Gastrocnemius medialis (tissue), 4 donors: Measurements from ENCODE around the gene SELENOO.

Experiments
- POLR2A ChIP-seq, 2 donors: fragments of 450-650 bp; IDR thresholded peaks; one replicate each; pipeline ENCODE4 v1.6.1; 2017; ENCODE audit warnings: antibody characterized with exemption in 2 of 2, mild to moderate bottlenecking in 2 of 2, moderate library complexity in 2 of 2
- TF ChIP-seq, protein P1 (sequence below), 5 experiments: fragments of 450-650 bp in 3 of 5; fragments of 200-600 bp in 2 of 5; sonication (generic) in 2 of 5; IDR thresholded peaks in 4 of 5; conservative IDR thresholded peaks in 1 of 5; 1 replicate in 4 of 5; 2 replicates in 1 of 5; pipeline ENCODE4 v1.5.1; 2016 to 2019; ENCODE audit warnings: antibody characterized with exemption in 5 of 5, mild to moderate bottlenecking in 3 of 5, moderate library complexity in 3 of 5

GRCh38 chr22:50157709-50158375 lies 43.0 kb upstream of the SELENOO start:
- TF ChIP-seq, protein P1, sequence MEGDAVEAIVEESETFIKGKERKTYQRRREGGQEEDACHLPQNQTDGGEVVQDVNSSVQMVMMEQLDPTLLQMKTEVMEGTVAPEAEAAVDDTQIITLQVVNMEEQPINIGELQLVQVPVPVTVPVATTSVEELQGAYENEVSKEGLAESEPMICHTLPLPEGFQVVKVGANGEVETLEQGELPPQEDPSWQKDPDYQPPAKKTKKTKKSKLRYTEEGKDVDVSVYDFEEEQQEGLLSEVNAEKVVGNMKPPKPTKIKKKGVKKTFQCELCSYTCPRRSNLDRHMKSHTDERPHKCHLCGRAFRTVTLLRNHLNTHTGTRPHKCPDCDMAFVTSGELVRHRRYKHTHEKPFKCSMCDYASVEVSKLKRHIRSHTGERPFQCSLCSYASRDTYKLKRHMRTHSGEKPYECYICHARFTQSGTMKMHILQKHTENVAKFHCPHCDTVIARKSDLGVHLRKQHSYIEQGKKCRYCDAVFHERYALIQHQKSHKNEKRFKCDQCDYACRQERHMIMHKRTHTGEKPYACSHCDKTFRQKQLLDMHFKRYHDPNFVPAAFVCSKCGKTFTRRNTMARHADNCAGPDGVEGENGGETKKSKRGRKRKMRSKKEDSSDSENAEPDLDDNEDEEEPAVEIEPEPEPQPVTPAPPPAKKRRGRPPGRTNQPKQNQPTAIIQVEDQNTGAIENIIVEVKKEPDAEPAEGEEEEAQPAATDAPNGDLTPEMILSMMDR (IDR thresholded peaks at IDR 0.05 in 4 of 5, conservative IDR thresholded peaks at IDR 0.05 in 1 of 5) = no peak
- no peak for TF ChIP-seq POLR2A (IDR thresholded peaks at IDR 0.05)
